Stromal cell of bone marrow (primary cell): ENCODE data around the gene MARCHF10.
"Not testable (repeated sequence)": the region's sequence is repeated elsewhere in the genome, so short reads cannot be mapped to it uniquely, and the experiment has no call there.

Experiments used
- DNase-seq: peaks from one replicate; pipeline ENCODE4 v3.0.0-alpha.2; 2012; ENCODE audit warnings: low read depth

MARCHF10 gene

GRCh38 chr17:62696256-62696655 lies 111.9 kb downstream of the MARCHF10 start:
- no peak for DNase-seq

GRCh38 chr17:62695093-62695738 lies 112.9 kb downstream of the MARCHF10 start:
- not testable (repeated sequence) for DNase-seq

GRCh38 chr17:62693616-62694409 lies 114.3 kb downstream of the MARCHF10 start:
- DNase-seq, result no peak

- no peak for DNase-seq
Observed at GRCh38 chr17:62692721-62693431, 115.2 kb downstream of the MARCHF10 start.

- no peak for DNase-seq
Observed at GRCh38 chr17:62692159-62692651, 115.9 kb downstream of the MARCHF10 start.

- DNase-seq, result not testable (repeated sequence)
Observed at GRCh38 chr17:62691589-62691915, 116.6 kb downstream of the MARCHF10 start.

GRCh38 chr17:62690168-62690897 lies 117.8 kb downstream of the MARCHF10 start:
- no peak for DNase-seq

- DNase-seq, result no peak
Observed at GRCh38 chr17:62689441-62690167, 118.5 kb downstream of the MARCHF10 start.

GRCh38 chr17:62688398-62689160 lies 119.5 kb downstream of the MARCHF10 start:
- DNase-seq, result no peak

GRCh38 chr17:62687997-62688396 lies 120.1 kb downstream of the MARCHF10 start:
- no peak for DNase-seq

GRCh38 chr17:62684179-62684578 lies 123.9 kb downstream of the MARCHF10 start:
- no peak for DNase-seq

GRCh38 chr17:62681939-62682381 lies 126.2 kb downstream of the MARCHF10 start:
- no peak for DNase-seq

GRCh38 chr17:62681061-62681938 lies 126.8 kb downstream of the MARCHF10 start:
- no peak for DNase-seq

- DNase-seq, result no peak
Observed at GRCh38 chr17:62680541-62681052, 127.5 kb downstream of the MARCHF10 start.

- DNase-seq, result no peak
Observed at GRCh38 chr17:62679866-62680377, 128.2 kb downstream of the MARCHF10 start.

GRCh38 chr17:62678214-62678919 lies 129.7 kb downstream of the MARCHF10 start:
- no peak for DNase-seq

GRCh38 chr17:62676952-62677596 lies 131.0 kb downstream of the MARCHF10 start:
- no peak for DNase-seq
